ENCODE measurements around the gene LETM1. TPM values are rescaled to one million over a fixed set of nuclear protein-coding genes. Genes with fewer than 3 reads are reported as not detected.

Gene LETM1
- total RNA-seq, 1 experiment from 2014 or later: 86.3 TPM

- no peak overlapping the region for H3K9ac ChIP-seq (ENCODE audit: low read length)
- peaks cover 3% of the 10 kb centered on the region; the same call in 1 of the 2 replicates for H3K36me3 ChIP-seq (ENCODE audit: low read depth, low read length)
- CTCF ChIA-PET: no interaction called here
- no TSS peak for BruUV-seq (replicated peaks)
- H3K9me3 ChIP-seq (ENCODE audit: low read length): no peaks in the 10 kb centered on the region
- ATAC-seq (no peak), DNase-seq (no peak)
- no peaks in the 10 kb centered on the region for H3K4me1 ChIP-seq (ENCODE audit: insufficient read depth, low read length)
- no peak overlapping the region for H3K4me2 ChIP-seq (ENCODE audit: low read length)
- no peak for TF ChIP-seq CTCF (conservative IDR thresholded peaks at IDR 0.05; ENCODE audit: low read depth, low read length)
- no peaks in the 10 kb centered on the region for H3K9me2 ChIP-seq (replicated peaks; ENCODE audit: low read length)
- H3F3A ChIP-seq (ENCODE audit: low read length, unreplicated experiment): no peaks in the 10 kb centered on the region
- no peaks in the 10 kb centered on the region for H3K27me3 ChIP-seq (ENCODE audit: low read length)
- H2AFZ ChIP-seq (ENCODE audit: low read length): no peak overlapping the region
- intact Hi-C loops (cut with micrococcal nuclease): no loop called here
- no peaks in the 10 kb centered on the region for H3K79me2 ChIP-seq (ENCODE audit: low read length)
- H3K27ac ChIP-seq (ENCODE audit: low read length): no peak overlapping the region
- POLR2A ChIA-PET (ENCODE audit: unreplicated experiment): no interaction called here
- no peak overlapping the region for H3K4me3 ChIP-seq (ENCODE audit: low read length)
- no peaks in the 10 kb centered on the region for H4K20me1 ChIP-seq (ENCODE audit: low read length)
These were observed 25.2 kb downstream of the LETM1 start for GRCh38 chr4:1830642-1831228.

- intact Hi-C loops (cut with micrococcal nuclease): no loop called here
- no peaks in the 10 kb centered on the region for H4K20me1 ChIP-seq (ENCODE audit: low read length)
- no peaks in the 10 kb centered on the region for H3K79me2 ChIP-seq (ENCODE audit: low read length)
- BruUV-seq (replicated peaks): no TSS peak
- ATAC-seq (no peak), DNase-seq (no peak)
- H3K36me3 ChIP-seq (ENCODE audit: low read depth, low read length): peaks cover 5% of the 10 kb centered on the region
- ChIA-PET POLR2A (ENCODE audit: unreplicated experiment) (no interaction called here), CTCF (no interaction called here)
- H3K27me3 ChIP-seq (ENCODE audit: low read length): no peaks in the 10 kb centered on the region
- H3K4me1 ChIP-seq (ENCODE audit: insufficient read depth, low read length): no peaks in the 10 kb centered on the region
- no peaks in the 10 kb centered on the region for H3K9me2 ChIP-seq (replicated peaks; ENCODE audit: low read length)
- H2AFZ ChIP-seq (ENCODE audit: low read length): no peak overlapping the region
- no peak overlapping the region for H3K27ac ChIP-seq (ENCODE audit: low read length)
- no peaks in the 10 kb centered on the region for H3F3A ChIP-seq (ENCODE audit: low read length, unreplicated experiment)
- no peaks in the 10 kb centered on the region for H3K9me3 ChIP-seq (ENCODE audit: low read length)
- no peak for TF ChIP-seq EZH2 (IDR thresholded peaks at IDR 0.05; ENCODE audit: low read length, unreplicated experiment)
- TF ChIP-seq EZH2phosphoT487 (IDR thresholded peaks at IDR 0.05; ENCODE audit: borderline replicate concordance, low read length): no peak
- TF ChIP-seq CTCF (conservative IDR thresholded peaks at IDR 0.05; ENCODE audit: low read depth, low read length): no peak
- H3K4me3 ChIP-seq (ENCODE audit: low read length): no peak overlapping the region
- no peak overlapping the region for H3K9ac ChIP-seq (ENCODE audit: low read length)
- H3K4me2 ChIP-seq (ENCODE audit: low read length): no peak overlapping the region
These were observed 25.7 kb downstream of the LETM1 start for GRCh38 chr4:1830234-1830633.

- ChIA-PET CTCF (no interaction called here), POLR2A (ENCODE audit: unreplicated experiment) (no interaction called here)
- intact Hi-C loops (cut with micrococcal nuclease): no loop called here
- Histone ChIP-seq H3K36me3 (ENCODE audit: low read depth, low read length) (peaks cover 5% of the 10 kb centered on the region), H2AFZ (ENCODE audit: low read length) (no peak overlapping the region), H3K9me3 (ENCODE audit: low read length) (no peaks in the 10 kb centered on the region), H3K27me3 (ENCODE audit: low read length) (no peaks in the 10 kb centered on the region), H4K20me1 (ENCODE audit: low read length) (no peaks in the 10 kb centered on the region), H3K79me2 (ENCODE audit: low read length) (no peaks in the 10 kb centered on the region), H3K4me2 (ENCODE audit: low read length) (no peak overlapping the region), H3K4me1 (ENCODE audit: insufficient read depth, low read length) (no peaks in the 10 kb centered on the region), H3K4me3 (ENCODE audit: low read length) (no peak overlapping the region), H3F3A (ENCODE audit: low read length, unreplicated experiment) (no peaks in the 10 kb centered on the region), H3K9me2 (replicated peaks; ENCODE audit: low read length) (no peaks in the 10 kb centered on the region), H3K27ac (ENCODE audit: low read length) (no peak overlapping the region), H3K9ac (ENCODE audit: low read length) (no peak overlapping the region)
- TF ChIP-seq EZH2phosphoT487 (IDR thresholded peaks at IDR 0.05; ENCODE audit: borderline replicate concordance, low read length) (no peak), CTCF (conservative IDR thresholded peaks at IDR 0.05; ENCODE audit: low read depth, low read length) (no peak), EZH2 (IDR thresholded peaks at IDR 0.05; ENCODE audit: low read length, unreplicated experiment) (no peak)
- no peak for DNase-seq
- no TSS peak for BruUV-seq (replicated peaks)
- no peak for ATAC-seq
These were observed 29.2 kb downstream of the LETM1 start for GRCh38 chr4:1826531-1827350.
